HCT116 (cell line): ENCODE measurements around the gene ZMYND12.

Source experiments
- CTCF ChIP-seq, 3 experiments: fragments of 200-600 bp in 1 of 3; sonication (generic) in 1 of 3; IDR thresholded peaks in 2 of 3; conservative IDR thresholded peaks in 1 of 3; 2 replicates each; pipeline ENCODE4 v1.5.1; 2012 to 2017; ENCODE audit warnings: low read depth in 2 of 3, low read length in 2 of 3, antibody characterized with exemption in 1 of 3, borderline replicate concordance in 1 of 3, control low read depth in 1 of 3, mild to moderate bottlenecking in 1 of 3, mixed read lengths in 1 of 3, mixed run types in 1 of 3, moderate library complexity in 1 of 3; ENCODE audit not compliant: insufficient read depth in 1 of 3
- EZH2 ChIP-seq: fragments of 200-600 bp; sonication (generic); IDR thresholded peaks from 2 replicates; pipeline ENCODE4 v1.6.1; 2017; ENCODE audit warnings: antibody characterized with exemption, mixed run types
- JUND ChIP-seq: IDR thresholded peaks from 2 replicates; pipeline ENCODE4 v1.6.1; 2012
- MAX ChIP-seq: IDR thresholded peaks from 2 replicates; pipeline ENCODE4 v1.6.1; 2012
- POLR2A ChIP-seq: IDR thresholded peaks from 2 replicates; pipeline ENCODE4 v1.7.0; 2011; ENCODE audit warnings: borderline replicate concordance; ENCODE audit not compliant: insufficient read depth, insufficient read length; ENCODE audit errors: extremely low read depth
- TF ChIP-seq, protein P1 (sequence below): IDR thresholded peaks from 2 replicates; pipeline ENCODE4 v1.6.1; 2011; ENCODE audit warnings: mild to moderate bottlenecking, low read length, moderate library complexity; ENCODE audit not compliant: insufficient replicate concordance; ENCODE audit errors: extremely low read depth

- TF ChIP-seq CTCF (IDR thresholded peaks at IDR 0.05 in 2 of 3, conservative IDR thresholded peaks at IDR 0.05 in 1 of 3; ENCODE audit: borderline replicate concordance in 1 of 3, insufficient read depth in 1 of 3, low read depth in 2 of 3, low read length in 2 of 3) (no peak), MAX (no peak), POLR2A (no peak), JUND (no peak), EZH2 (no peak)
- TF ChIP-seq, protein P1, sequence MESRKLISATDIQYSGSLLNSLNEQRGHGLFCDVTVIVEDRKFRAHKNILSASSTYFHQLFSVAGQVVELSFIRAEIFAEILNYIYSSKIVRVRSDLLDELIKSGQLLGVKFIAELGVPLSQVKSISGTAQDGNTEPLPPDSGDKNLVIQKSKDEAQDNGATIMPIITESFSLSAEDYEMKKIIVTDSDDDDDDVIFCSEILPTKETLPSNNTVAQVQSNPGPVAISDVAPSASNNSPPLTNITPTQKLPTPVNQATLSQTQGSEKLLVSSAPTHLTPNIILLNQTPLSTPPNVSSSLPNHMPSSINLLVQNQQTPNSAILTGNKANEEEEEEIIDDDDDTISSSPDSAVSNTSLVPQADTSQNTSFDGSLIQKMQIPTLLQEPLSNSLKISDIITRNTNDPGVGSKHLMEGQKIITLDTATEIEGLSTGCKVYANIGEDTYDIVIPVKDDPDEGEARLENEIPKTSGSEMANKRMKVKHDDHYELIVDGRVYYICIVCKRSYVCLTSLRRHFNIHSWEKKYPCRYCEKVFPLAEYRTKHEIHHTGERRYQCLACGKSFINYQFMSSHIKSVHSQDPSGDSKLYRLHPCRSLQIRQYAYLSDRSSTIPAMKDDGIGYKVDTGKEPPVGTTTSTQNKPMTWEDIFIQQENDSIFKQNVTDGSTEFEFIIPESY, result no peak
Measured at GRCh38 chr1:42466030-42466429, 10.2 kb upstream of the ZMYND12 start.
